Measurements from ENCODE around the gene HPN.
A peak's percentile ranks its signal among the peaks of the same experiment; 100 is the strongest.
"Not testable (repeated sequence)": the region's sequence is repeated elsewhere in the genome, so short reads cannot be mapped to it uniquely, and the experiment has no call there.

The HPN gene

GRCh38 chr19:35009424-35010415 is 31.8 kb upstream of the HPN start:
- no peak for DNase-seq (ENCODE audit: low spot score)

GRCh38 chr19:35011091-35011689 is 30.3 kb upstream of the HPN start:
- no peak for DNase-seq (ENCODE audit: low spot score)

GRCh38 chr19:35011737-35012682 is 29.5 kb upstream of the HPN start:
- no peak for DNase-seq (ENCODE audit: low spot score)

- DNase-seq (ENCODE audit: low spot score) = peak; percentile 87
Measured at GRCh38 chr19:35013041-35013819, 28.3 kb upstream of the HPN start.

- DNase-seq (ENCODE audit: low spot score) = no peak
Measured at GRCh38 chr19:35013820-35014754, 27.4 kb upstream of the HPN start.

- not testable (repeated sequence) for DNase-seq (ENCODE audit: low spot score)
Measured at GRCh38 chr19:35014774-35015173, 26.7 kb upstream of the HPN start.

- peak; percentile 57 for DNase-seq (ENCODE audit: low spot score)
Measured at GRCh38 chr19:35015270-35015953, 26.1 kb upstream of the HPN start.

GRCh38 chr19:35015954-35016351 is 25.6 kb upstream of the HPN start:
- no peak for DNase-seq (ENCODE audit: low spot score)

- no peak for DNase-seq (ENCODE audit: low spot score)
Measured at GRCh38 chr19:35017507-35017906, 24.0 kb upstream of the HPN start.

- DNase-seq (ENCODE audit: low spot score) = no peak
Measured at GRCh38 chr19:35018379-35018778, 23.1 kb upstream of the HPN start.

- DNase-seq (ENCODE audit: low spot score) = no peak
Measured at GRCh38 chr19:35019144-35019543, 22.4 kb upstream of the HPN start.

- no peak for DNase-seq (ENCODE audit: low spot score)
Measured at GRCh38 chr19:35021016-35021415, 20.5 kb upstream of the HPN start.

GRCh38 chr19:35021596-35021995 is 19.9 kb upstream of the HPN start:
- no peak for DNase-seq (ENCODE audit: low spot score)

GRCh38 chr19:35022460-35022859 is 19.1 kb upstream of the HPN start:
- no peak for DNase-seq (ENCODE audit: low spot score)

GRCh38 chr19:35023428-35023827 is 18.1 kb upstream of the HPN start:
- no peak for DNase-seq (ENCODE audit: low spot score)

GRCh38 chr19:35024095-35024494 is 17.4 kb upstream of the HPN start:
- no peak for DNase-seq (ENCODE audit: low spot score)

GRCh38 chr19:35025969-35026368 is 15.6 kb upstream of the HPN start:
- no peak for DNase-seq (ENCODE audit: low spot score)

- no peak for DNase-seq (ENCODE audit: low spot score)
Measured at GRCh38 chr19:35026418-35026817, 15.1 kb upstream of the HPN start.

GRCh38 chr19:35027009-35027408 is 14.5 kb upstream of the HPN start:
- no peak for DNase-seq (ENCODE audit: low spot score)
